DND-41 (cell line): Measurements from ENCODE around the gene VN1R5.

Source experiments
- CTCF ChIP-seq: IDR thresholded peaks from 2 replicates; pipeline ENCODE4 v1.5.1; 2012; ENCODE audit warnings: borderline replicate concordance, low read length, moderate library complexity, mild to moderate bottlenecking; ENCODE audit not compliant: poor library complexity, severe bottlenecking; ENCODE audit errors: extremely low read depth
- EZH2 ChIP-seq: IDR thresholded peaks from 3 replicates; pipeline ENCODE4 v1.6.1; 2012; ENCODE audit warnings: borderline replicate concordance, low read depth, mild to moderate bottlenecking, moderate library complexity, low read length, inconsistent platforms; ENCODE audit not compliant: severe bottlenecking

GRCh38 chr1:247298701-247299100, 42.8 kb downstream of the VN1R5 start:
- TF ChIP-seq CTCF (no peak), EZH2 (no peak)
